UCSD-AML1 (cell line): ENCODE measurements around the gene GRAMD4.

Source experiments
- DNase-seq: peaks from one replicate; lab custom pipeline; 2025; ENCODE audit not compliant: unreplicated experiment; lab: John Stamatoyannopoulos, UW

Gene GRAMD4, protein sequence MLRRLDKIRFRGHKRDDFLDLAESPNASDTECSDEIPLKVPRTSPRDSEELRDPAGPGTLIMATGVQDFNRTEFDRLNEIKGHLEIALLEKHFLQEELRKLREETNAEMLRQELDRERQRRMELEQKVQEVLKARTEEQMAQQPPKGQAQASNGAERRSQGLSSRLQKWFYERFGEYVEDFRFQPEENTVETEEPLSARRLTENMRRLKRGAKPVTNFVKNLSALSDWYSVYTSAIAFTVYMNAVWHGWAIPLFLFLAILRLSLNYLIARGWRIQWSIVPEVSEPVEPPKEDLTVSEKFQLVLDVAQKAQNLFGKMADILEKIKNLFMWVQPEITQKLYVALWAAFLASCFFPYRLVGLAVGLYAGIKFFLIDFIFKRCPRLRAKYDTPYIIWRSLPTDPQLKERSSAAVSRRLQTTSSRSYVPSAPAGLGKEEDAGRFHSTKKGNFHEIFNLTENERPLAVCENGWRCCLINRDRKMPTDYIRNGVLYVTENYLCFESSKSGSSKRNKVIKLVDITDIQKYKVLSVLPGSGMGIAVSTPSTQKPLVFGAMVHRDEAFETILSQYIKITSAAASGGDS

DNA sequence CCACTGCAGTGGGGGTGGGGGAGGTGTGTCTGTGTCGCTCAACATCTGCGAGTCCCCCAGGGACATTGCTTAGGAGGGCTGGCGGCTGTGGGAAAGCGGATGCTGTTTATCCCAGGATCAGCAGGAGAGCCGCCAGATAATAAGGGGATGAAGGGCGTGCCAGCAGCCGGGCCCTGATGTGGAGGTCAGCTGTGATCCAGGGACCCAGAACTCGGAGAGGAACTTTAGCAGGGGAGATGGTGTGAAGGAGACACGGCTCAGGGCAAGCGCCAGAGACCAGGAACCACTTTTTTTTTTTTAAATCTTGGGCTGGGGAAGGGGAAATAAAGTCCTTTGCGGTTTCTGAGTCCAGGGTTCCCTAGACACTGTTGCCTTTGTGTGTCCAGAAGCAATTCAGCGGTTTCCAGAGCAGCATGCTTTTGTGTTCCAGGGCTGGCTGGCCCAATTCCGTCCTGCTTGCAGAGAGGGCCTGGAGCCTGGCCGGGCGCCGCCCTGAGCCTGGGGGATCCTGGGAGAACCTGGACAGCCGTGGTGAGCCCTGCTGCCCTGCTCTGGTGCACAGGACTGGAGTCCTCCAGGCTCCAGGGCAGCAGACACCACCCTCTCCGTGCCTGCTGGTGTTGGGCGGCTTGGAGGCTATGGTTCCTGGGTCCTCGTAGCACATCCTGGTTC, at the start of gene GRAMD4:
Gene GRAMD4 (plus strand): TSS at position 557 of the 672 bp plus-strand sequence. CDS start 6,414 bp downstream, outside the sequence.
- no peak for DNase-seq

DNA sequence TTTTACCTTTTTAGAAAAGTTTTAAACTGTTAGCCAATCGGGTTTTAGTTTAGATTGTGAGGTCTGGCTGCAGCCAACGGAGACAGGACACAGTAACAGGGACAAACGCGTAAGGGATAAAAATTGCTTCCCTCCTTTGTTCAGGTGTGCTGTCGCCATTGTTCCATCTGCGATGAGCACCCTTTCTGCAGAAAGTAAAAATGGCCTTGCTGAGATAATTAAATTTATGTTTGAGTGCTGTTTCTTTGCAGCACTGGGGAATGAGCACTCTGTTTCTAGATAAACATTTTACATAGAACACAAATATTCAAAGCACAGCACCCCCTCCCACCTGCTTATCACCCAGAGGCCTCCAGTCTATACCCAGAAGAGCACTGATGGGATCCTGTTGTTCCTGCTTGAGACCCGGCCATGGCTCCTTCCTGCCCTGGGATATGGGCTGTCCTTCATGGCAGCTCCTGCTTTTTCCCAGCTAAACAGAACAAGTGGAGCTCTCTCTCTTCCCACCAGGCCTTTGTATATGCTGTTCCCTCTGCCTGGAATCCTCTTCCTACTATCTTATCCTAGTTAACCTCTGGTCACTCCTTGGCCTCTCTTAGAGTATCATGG, 48.4 kb upstream of the GRAMD4 start:
- DNase-seq, result no peak

- no peak for DNase-seq
These were observed 47.0 kb upstream of the GRAMD4 start for GRCh38 chr22:46572911-46573780.

GRCh38 chr22:46573781-46574437, 46.3 kb upstream of the GRAMD4 start:
- DNase-seq, result no peak

DNA sequence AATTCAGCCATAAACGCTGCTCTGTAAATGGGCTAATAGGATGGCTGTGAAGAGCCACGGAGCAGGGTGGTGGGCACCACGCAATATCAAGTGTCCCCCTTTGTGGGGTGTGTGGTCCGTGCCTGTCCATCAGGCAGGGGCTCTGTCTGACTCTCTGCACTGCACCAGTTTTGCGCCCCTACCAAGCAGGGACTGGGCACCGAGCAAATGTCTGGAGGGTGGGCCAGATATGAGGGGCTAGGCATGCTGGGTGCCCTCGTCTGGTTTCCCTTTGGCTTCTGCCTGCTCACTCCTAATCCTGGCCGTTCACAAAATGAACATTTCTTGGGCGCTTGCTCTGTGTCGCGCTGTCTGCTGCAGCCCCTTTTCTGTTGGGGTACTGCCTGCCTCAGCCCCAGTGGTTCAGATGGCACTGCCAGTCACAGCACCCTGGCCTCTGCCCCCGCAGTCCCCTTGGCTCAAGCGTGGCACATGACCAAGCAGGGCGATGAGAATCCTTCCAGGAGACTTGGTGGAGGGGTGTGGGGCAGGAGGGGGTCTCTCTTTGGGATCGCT, 45.7 kb upstream of the GRAMD4 start:
- no peak for DNase-seq

DNA sequence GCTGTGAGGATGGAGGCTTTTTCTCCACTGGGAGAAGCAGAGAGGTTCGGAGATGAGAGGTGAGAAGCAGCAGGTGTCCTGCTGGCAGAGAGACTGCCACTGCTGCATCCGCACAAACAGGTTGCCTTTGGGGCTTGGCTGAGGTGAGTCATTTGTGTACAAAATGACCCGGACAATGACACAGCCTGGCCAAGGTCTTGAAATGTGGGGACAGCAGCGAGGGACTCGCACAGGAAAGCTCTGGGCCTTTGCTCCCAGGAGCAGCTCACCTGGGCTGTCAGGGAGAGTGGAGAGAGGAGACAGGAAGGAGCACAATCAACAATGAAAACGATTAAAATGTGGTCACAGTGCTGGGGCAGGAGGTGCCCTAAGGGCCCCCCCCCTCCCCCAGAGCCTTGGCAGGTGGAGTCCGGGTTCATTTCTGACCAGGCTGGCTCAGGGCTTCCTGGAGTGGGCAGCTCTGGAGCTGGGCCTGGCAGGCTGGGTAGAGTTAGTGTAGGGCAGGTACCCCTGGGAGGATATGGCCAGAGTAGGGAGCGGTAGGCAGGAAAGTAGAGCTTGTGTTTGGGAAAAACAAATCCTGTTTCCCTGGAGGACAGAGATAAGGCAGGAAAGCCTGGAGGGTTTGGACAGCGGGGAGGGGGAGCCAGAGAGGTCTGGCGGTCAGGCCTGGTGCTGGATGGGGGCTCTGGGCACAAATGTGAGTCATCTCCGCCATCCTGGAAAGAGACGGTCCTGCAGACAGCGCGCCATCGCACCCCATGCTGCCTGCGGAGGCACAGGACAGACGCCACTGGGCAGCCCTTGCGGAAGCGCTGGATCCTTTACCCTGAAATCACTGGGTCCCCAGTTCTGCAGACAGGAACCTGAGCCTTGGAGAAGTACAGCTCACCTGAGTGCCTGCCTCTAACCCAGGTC, 44.9 kb upstream of the GRAMD4 start:
- no peak for DNase-seq

GRCh38 chr22:46575911-46576555, 44.2 kb upstream of the GRAMD4 start:
- no peak for DNase-seq

GRCh38 chr22:46576556-46577367, 43.4 kb upstream of the GRAMD4 start:
- peak; percentile 51 for DNase-seq

DNA sequence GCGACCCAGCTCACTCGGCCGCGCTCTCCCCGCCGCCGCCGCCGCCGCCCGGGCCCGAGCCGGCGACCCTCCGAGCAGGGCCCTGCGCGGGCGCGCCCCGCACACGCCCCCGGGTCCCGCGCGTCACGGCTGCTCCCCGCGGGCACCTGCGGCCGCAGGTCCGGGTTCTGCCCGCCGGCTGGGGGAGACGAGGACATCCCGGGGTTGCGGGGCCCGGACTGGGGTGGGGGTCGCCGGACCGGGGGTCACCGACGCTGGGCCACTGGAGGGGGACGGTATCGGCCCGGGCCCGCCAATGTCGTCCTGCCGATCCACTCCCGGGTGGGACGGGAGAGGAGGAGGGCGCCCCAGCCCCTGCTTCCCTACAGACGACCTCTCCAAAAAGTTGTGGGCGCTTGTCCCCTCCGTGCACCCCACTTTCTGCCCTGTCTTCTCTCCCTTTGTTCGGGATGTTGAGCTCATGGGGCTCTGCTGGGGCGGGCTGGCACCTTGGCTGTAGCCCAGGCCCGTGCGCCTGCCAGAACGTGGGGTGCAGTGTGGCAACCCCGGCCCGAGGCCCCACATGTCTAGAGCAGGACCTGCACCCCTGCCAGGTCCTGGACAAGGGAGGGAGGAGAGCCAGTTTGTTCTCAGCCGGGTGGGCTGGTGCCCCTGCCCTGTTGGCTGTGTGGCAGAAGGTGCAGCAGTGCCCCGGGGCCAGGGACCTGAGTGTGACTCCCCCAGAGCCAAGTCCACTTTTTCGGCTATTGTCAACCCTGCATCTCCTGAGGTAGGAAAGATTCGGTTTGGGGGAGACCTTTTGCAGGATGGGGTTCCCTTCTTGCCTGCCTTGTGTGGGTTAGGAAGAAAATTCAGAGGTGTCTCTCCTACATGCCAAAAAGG, 42.6 kb upstream of the GRAMD4 start:
- DNase-seq, result no peak

DNA sequence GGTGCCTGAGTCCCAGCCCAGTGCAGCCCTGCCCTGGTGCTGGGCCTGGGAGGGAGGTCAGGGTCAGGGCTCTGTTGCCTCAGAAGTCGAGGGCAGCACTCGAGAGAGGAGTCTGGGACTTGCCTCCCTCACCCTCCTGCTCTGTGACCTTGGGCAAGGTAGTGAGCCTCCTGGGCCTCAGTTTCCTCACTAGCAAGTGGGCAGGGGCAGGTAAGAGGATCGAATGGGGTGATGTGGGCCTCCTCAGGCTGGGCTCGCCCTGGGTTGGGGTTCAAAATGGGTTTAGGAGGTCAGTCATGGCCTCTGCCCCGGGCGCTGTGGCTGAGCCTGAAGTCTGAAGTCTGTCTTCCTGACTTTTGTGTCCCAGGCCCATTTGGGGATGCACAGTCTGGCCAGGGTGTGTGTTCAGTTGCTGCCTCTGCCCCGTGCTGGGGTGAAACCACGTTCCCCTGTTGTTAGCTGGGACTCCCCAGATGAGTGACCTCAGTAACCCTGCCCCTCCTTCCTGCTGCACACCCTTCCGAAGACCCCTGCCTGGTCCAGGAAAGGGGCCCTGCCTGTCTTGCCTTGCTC, 41.8 kb upstream of the GRAMD4 start:
- no peak for DNase-seq

- DNase-seq, result no peak
These were observed 41.2 kb upstream of the GRAMD4 start for GRCh38 chr22:46578824-46579561.

DNA sequence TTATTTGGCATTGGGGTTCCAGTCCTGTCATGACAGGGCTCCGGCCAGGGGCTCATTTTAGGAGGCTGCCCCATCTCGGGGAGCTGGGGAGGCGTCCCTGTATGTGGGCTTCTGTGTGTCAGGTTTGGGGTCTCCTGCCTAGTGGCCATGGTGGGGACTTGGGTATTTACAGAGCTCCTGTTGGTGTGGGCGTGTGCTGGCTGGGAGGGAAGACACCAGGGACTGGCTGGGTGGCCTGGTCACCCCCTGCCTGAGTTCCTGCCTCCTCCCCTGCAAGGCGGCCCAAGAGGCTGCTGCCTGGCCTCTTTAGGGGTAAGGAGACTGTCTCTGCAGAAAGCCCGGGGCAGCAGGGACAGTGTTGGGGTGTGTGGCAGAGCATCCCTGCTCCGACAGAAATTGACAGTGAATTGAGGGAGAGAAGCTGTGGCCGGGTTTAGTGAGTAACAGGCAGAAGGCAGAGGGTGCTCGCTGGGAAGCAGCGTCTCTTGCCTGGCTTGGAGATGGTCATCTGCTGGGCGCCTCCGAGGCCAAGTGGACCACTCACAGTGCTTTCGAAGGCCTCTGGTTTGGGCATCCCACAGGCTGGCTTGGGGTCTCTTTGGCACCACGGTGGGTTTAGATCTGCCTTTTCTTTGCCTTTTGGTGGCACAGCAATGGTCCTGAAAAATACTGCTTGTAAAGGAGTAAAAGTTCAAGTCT, 40.3 kb upstream of the GRAMD4 start:
- DNase-seq, result no peak

DNA sequence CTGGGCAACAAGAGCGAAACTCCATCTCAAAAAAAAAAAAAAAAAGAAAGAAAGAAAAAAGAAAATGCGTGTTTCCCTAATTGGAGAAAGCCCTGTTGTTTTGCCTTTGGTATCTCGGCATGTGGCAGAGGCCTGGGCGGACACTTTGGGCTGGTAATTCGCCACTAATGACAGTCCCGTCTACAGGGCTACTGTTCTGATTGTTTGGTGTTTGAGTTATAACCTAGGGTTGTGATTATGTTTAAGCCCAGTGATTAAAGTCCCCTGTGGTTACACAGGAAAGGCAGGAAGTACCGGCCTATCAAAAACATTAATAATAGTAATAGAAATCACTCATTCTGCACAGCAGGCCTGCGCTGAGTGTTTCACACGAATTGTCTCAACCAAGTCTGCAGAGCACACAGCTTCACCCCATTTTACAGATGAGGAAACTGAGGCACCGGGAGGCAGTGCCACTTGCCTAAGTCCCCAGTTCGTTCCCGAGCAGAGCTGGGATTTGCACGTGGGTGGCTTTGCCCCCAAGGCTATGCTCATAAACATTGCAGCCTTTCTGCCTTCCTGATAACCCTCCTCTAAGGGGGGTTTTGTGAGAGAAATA, 39.1 kb upstream of the GRAMD4 start:
- DNase-seq, result no peak

- no peak for DNase-seq
These were observed 38.5 kb upstream of the GRAMD4 start for GRCh38 chr22:46581538-46582244.
